HCT116 (cell line): Measurements from ENCODE around the gene CIT. TPM values are rescaled to one million over a fixed set of nuclear protein-coding genes. Genes with fewer than 3 reads are reported as not detected.

Source experiments
- ATAC-seq: fragments of 200-7000 bp; cut with Tn5 transposase; 2 replicates; pipeline ENCODE4 v1.9.1; 2020; ENCODE audit warnings: mild to moderate bottlenecking, moderate library complexity
- BruUV-seq: library from RNA; stranded (reverse); fragments of 400-500 nt; replicated peaks from 2 replicates; lab custom pipeline; 2021; lab: Mats Ljungman, UMichigan
- CTCF ChIA-PET: fragments of 300-600 bp; sonication (Branson Sonifier 250); formaldehyde crosslinking; loops from one replicate; lab custom pipeline; 2021; ENCODE audit warnings: antibody characterized with exemption; lab: Charles Lee
- POLR2A ChIA-PET: fragments of 300-600, 350-600 bp; sonication (Branson Sonifier 250); formaldehyde crosslinking; loops from one replicate; lab custom pipeline; 2021; ENCODE audit warnings: antibody characterized with exemption; lab: Charles Lee
- RAD21 ChIA-PET, 2 experiments: fragments of 300-600 bp; sonication (Branson Sonifier 250); formaldehyde crosslinking; loops; one replicate each; lab custom pipeline; 2023; ENCODE audit warnings: low total read pairs in 2 of 2; ENCODE audit not compliant: uncharacterized antibody in 2 of 2, unreplicated experiment in 2 of 2, low non-redundant PET in 1 of 2; lab: Charles Lee
- DNase-seq: peaks from one replicate; pipeline ENCODE4 v3.0.0-alpha.2; 2010; ENCODE audit warnings: low read depth, low spot score
- H2AFZ ChIP-seq: fragments of 200-600 bp; shearing (Covaris generic), sonication (generic); 2 replicates; pipeline ENCODE4 v1.6.1; 2017; ENCODE audit warnings: low read depth, mixed run types, mixed read lengths, antibody characterized with exemption, low read length; ENCODE audit not compliant: poor library complexity, severe bottlenecking
- H3K27ac ChIP-seq: 2 replicates; pipeline ENCODE4 v1.5.1; 2012; ENCODE audit warnings: low read depth, low read length
- H3K27me3 ChIP-seq: fragments of 200-600 bp; sonication (generic); 2 replicates; pipeline ENCODE4 v1.6.1; 2016; ENCODE audit warnings: mixed run types, low read length, mixed read lengths; ENCODE audit not compliant: insufficient read depth
- H3K36me3 ChIP-seq, 2 experiments: fragments of 200-500 bp in 1 of 2; fragments of 200-600 bp in 1 of 2; sonication (Bioruptor generic) in 1 of 2; sonication (generic) in 1 of 2; 2 replicates each; pipeline versions ENCODE4 v1.5.1 to v1.6.1; 2014 to 2016; ENCODE audit warnings: low read length in 2 of 2, inconsistent platforms in 1 of 2, mixed read lengths in 1 of 2, mixed run types in 1 of 2; ENCODE audit not compliant: insufficient read depth in 2 of 2, control insufficient read depth in 1 of 2
- H3K4me1 ChIP-seq, 2 experiments: fragments of 200-600 bp in 1 of 2; sonication (generic) in 1 of 2; 2 replicates each; pipeline versions ENCODE4 v1.5.1 to v1.6.1; 2012 to 2017; ENCODE audit warnings: low read length in 2 of 2, inconsistent platforms in 1 of 2, mild to moderate bottlenecking in 1 of 2, mixed read lengths in 1 of 2, mixed run types in 1 of 2, moderate library complexity in 1 of 2; ENCODE audit not compliant: insufficient read depth in 2 of 2, control insufficient read depth in 1 of 2
- H3K4me2 ChIP-seq: fragments of 200-600 bp; sonication (generic); 2 replicates; pipeline ENCODE4 v1.6.1; 2017; ENCODE audit warnings: mixed run types, low read length, mixed read lengths
- H3K4me3 ChIP-seq, 2 experiments: fragments of 200-600 bp in 1 of 2; sonication (generic) in 1 of 2; replicated peaks in 1 of 2; 2 replicates each; pipeline ENCODE4 v1.5.1; 2011 to 2016; ENCODE audit warnings: low read length in 2 of 2, control low read depth in 1 of 2, low read depth in 1 of 2, mild to moderate bottlenecking in 1 of 2, mixed read lengths in 1 of 2, mixed run types in 1 of 2
- H3K79me2 ChIP-seq: fragments of 200-600 bp; sonication (generic); 2 replicates; pipeline ENCODE4 v1.6.1; 2017; ENCODE audit warnings: mild to moderate bottlenecking, mixed run types, low read length, moderate library complexity, mixed read lengths; ENCODE audit not compliant: insufficient read depth
- H3K9ac ChIP-seq: fragments of 200-600 bp; sonication (generic); 2 replicates; pipeline ENCODE4 v1.6.1; 2016; ENCODE audit warnings: low read length, mixed read lengths
- H3K9me2 ChIP-seq: fragments of 200-600 bp; sonication (generic), shearing (Covaris generic); 2 replicates; pipeline ENCODE4 v1.6.1; 2017; ENCODE audit warnings: mixed run types, mild to moderate bottlenecking, moderate library complexity; ENCODE audit not compliant: insufficient read depth
- H3K9me3 ChIP-seq, 2 experiments: fragments of 200-500 bp in 1 of 2; fragments of 200-600 bp in 1 of 2; sonication (Bioruptor generic) in 1 of 2; sonication (generic) in 1 of 2; 2 replicates each; pipeline ENCODE4 v1.6.1; 2014 to 2017; ENCODE audit warnings: low read length in 2 of 2, mixed read lengths in 2 of 2, inconsistent platforms in 1 of 2, low read depth in 1 of 2, mild to moderate bottlenecking in 1 of 2, mixed run types in 1 of 2, moderate library complexity in 1 of 2; ENCODE audit not compliant: control insufficient read depth in 1 of 2, insufficient read depth in 1 of 2
- H4K20me1 ChIP-seq: fragments of 200-600 bp; sonication (generic), shearing (Covaris generic); 2 replicates; pipeline ENCODE4 v1.6.1; 2017; ENCODE audit warnings: mixed run types, mild to moderate bottlenecking, moderate library complexity; ENCODE audit not compliant: insufficient read depth
- CEBPB ChIP-seq: IDR thresholded peaks from 2 replicates; pipeline ENCODE4 v1.6.1; 2012; ENCODE audit warnings: low read depth
- EGR1 ChIP-seq: IDR thresholded peaks from 2 replicates; pipeline ENCODE4 v1.6.1; 2012; ENCODE audit warnings: low read depth
- ELF1 ChIP-seq: IDR thresholded peaks from 2 replicates; pipeline ENCODE4 v1.6.1; 2012; ENCODE audit warnings: low read depth, borderline replicate concordance
- EZH2phosphoT487 ChIP-seq: fragments of 200-600 bp; IDR thresholded peaks from 2 replicates; pipeline ENCODE4 v1.6.1; 2018; ENCODE audit warnings: antibody characterized with exemption, borderline replicate concordance
- FOSL1 ChIP-seq: IDR thresholded peaks from 2 replicates; pipeline ENCODE4 v1.6.1; 2012; ENCODE audit warnings: low read depth
- JUND ChIP-seq: IDR thresholded peaks from 2 replicates; pipeline ENCODE4 v1.6.1; 2012
- POLR2A ChIP-seq: IDR thresholded peaks from 2 replicates; pipeline ENCODE4 v1.7.0; 2011; ENCODE audit warnings: borderline replicate concordance; ENCODE audit not compliant: insufficient read depth, insufficient read length; ENCODE audit errors: extremely low read depth
- SIN3A ChIP-seq: IDR thresholded peaks from 2 replicates; pipeline ENCODE4 v1.6.1; 2012; ENCODE audit warnings: low read depth
- SRF ChIP-seq: IDR thresholded peaks from 2 replicates; pipeline ENCODE4 v1.6.1; 2012; ENCODE audit warnings: low read depth
- intact Hi-C: fragments of 100-400 bp; cut with micrococcal nuclease; formaldehyde crosslinking; loops from 2 replicates; pipeline ENCODE4 v1.10.0; 2022
- total RNA-seq: library from RNA; stranded (reverse); gene quantifications from one replicate; pipeline ENCODE4 v1.2.1, GENCODE V29; 2021; ENCODE audit not compliant: unreplicated experiment
- TF ChIP-seq, protein P1 (sequence below), 3 experiments: fragments of 200-600 bp in 1 of 3; sonication (generic) in 1 of 3; IDR thresholded peaks in 2 of 3; conservative IDR thresholded peaks in 1 of 3; 2 replicates each; pipeline ENCODE4 v1.5.1; 2012 to 2017; ENCODE audit warnings: low read depth in 2 of 3, low read length in 2 of 3, antibody characterized with exemption in 1 of 3, borderline replicate concordance in 1 of 3, control low read depth in 1 of 3, mild to moderate bottlenecking in 1 of 3, mixed read lengths in 1 of 3, mixed run types in 1 of 3, moderate library complexity in 1 of 3; ENCODE audit not compliant: insufficient read depth in 1 of 3
- TF ChIP-seq, protein P2 (sequence below): IDR thresholded peaks from 2 replicates; pipeline ENCODE4 v1.6.1; 2012; ENCODE audit warnings: low read depth

Gene CIT
- total RNA-seq, 1 experiment from 2014 or later: 54.2 TPM

DNA sequence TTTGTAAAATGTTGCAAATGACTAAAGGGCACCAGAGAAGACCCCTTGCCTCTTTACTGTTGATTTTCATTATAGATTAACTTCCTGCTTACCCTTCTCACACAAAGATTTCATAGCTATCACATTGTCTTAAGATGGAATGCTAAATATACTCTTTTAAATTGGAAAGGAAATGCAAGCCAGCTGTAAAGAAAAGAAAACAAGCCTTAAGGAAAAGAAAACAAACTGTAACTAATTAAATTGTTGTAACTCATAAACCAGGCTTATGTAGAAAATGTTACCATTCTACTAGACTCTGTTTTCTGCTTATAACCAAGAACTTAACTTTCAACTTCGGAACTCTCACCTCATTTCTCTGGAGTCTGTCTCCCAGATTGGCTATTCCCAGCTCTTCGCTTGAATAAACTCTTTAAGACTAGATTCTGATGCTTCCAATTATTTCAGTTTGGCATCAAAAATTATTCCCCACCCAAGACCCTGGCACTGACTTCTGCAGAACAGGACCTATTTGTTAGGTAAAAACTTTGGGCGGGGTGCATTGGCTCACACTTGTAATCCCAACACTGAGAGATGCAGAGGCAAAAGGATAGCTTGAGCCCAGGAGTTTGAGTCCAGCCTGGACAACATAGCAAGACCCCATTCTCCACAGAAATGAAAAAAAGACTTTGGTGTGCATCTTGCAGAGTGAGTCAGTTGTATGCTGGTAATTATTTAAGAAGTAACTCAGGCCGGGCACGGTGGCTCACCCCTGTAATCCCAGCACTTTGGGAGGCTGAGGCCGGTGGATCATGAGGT lies 36.6 kb upstream of the CIT start:
- Histone ChIP-seq H2AFZ (no peak overlapping the region), H3K4me3 (no peak overlapping the region), H4K20me1 (no peaks in the 10 kb centered on the region), H3K4me1 (peaks cover 4% of the 10 kb centered on the region in 2 experiments; a peak in 3 of 4 replicates), H3K9me2 (no peaks in the 10 kb centered on the region), H3K36me3 (no peaks in the 10 kb centered on the region), H3K9me3 (no peaks in the 10 kb centered on the region), H3K27me3 (no peaks in the 10 kb centered on the region), H3K4me2 (no peak overlapping the region), H3K79me2 (no peaks in the 10 kb centered on the region), H3K27ac (no peak overlapping the region), H3K9ac (no peak overlapping the region)
- no peak for DNase-seq
- ChIA-PET RAD21 (no interaction called here), CTCF (interaction anchor here (0.6 kb wide), 1 partner anchor 15 kb away, joined by 4 read pairs; no protein-coding TSS in a partner anchor), POLR2A (no interaction called here)
- TF ChIP-seq FOSL1 (no peak), CEBPB (no peak), POLR2A (no peak), ELF1 (no peak)
- TF ChIP-seq, protein P1, sequence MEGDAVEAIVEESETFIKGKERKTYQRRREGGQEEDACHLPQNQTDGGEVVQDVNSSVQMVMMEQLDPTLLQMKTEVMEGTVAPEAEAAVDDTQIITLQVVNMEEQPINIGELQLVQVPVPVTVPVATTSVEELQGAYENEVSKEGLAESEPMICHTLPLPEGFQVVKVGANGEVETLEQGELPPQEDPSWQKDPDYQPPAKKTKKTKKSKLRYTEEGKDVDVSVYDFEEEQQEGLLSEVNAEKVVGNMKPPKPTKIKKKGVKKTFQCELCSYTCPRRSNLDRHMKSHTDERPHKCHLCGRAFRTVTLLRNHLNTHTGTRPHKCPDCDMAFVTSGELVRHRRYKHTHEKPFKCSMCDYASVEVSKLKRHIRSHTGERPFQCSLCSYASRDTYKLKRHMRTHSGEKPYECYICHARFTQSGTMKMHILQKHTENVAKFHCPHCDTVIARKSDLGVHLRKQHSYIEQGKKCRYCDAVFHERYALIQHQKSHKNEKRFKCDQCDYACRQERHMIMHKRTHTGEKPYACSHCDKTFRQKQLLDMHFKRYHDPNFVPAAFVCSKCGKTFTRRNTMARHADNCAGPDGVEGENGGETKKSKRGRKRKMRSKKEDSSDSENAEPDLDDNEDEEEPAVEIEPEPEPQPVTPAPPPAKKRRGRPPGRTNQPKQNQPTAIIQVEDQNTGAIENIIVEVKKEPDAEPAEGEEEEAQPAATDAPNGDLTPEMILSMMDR (IDR thresholded peaks at IDR 0.05 in 2 of 3, conservative IDR thresholded peaks at IDR 0.05 in 1 of 3; ENCODE audit: borderline replicate concordance in 1 of 3, insufficient read depth in 1 of 3, low read depth in 2 of 3, low read length in 2 of 3): no peak
- no TSS peak for BruUV-seq
- ATAC-seq: no peak
- intact Hi-C loops: no loop called here

DNA sequence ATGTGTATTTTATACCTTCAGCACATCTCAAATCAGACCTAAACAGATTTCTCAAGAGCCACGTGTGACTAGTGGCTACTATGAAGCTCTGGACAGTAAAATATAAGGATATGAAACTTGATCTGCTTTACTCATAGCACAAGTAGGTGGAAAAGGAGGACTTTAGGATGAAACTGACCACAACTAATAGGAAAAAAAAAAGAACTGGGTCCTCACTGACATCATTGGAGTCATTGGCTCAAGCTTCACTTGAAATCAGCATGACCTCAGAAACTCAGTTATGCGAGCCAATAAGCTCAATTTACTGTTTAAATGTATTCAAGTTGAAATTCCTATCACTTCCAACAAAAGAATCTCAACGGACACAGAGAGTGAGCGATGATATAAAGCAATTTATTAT lies 34.1 kb upstream of the CIT start:
- H3K4me2 ChIP-seq: no peak overlapping the region
- intact Hi-C loops: no loop called here
- CTCF ChIA-PET: interaction anchor here (1.3 kb wide), 1 partner anchor 107 kb away, joined by 3 read pairs; no protein-coding TSS in a partner anchor
- H3K4me1 ChIP-seq: peaks cover 4% of the 10 kb centered on the region in 2 experiments; a peak in 3 of 4 replicates
- BruUV-seq: no TSS peak
- DNase-seq (no peak), ATAC-seq (no peak)
- POLR2A ChIA-PET: no interaction called here
- no peaks in the 10 kb centered on the region for H3K9me3 ChIP-seq
- RAD21 ChIA-PET: no interaction called here
- H3K36me3 ChIP-seq: no peaks in the 10 kb centered on the region
- no peaks in the 10 kb centered on the region for H3K79me2 ChIP-seq
- H4K20me1 ChIP-seq: no peaks in the 10 kb centered on the region
- H3K9ac ChIP-seq: no peak overlapping the region
- peak overlapping the region; percentile 32 for H2AFZ ChIP-seq
- H3K9me2 ChIP-seq: no peaks in the 10 kb centered on the region
- TF ChIP-seq SIN3A (no peak), JUND (no peak), EGR1 (no peak), SRF (no peak), EZH2phosphoT487 (no peak)
- TF ChIP-seq, protein P2, sequence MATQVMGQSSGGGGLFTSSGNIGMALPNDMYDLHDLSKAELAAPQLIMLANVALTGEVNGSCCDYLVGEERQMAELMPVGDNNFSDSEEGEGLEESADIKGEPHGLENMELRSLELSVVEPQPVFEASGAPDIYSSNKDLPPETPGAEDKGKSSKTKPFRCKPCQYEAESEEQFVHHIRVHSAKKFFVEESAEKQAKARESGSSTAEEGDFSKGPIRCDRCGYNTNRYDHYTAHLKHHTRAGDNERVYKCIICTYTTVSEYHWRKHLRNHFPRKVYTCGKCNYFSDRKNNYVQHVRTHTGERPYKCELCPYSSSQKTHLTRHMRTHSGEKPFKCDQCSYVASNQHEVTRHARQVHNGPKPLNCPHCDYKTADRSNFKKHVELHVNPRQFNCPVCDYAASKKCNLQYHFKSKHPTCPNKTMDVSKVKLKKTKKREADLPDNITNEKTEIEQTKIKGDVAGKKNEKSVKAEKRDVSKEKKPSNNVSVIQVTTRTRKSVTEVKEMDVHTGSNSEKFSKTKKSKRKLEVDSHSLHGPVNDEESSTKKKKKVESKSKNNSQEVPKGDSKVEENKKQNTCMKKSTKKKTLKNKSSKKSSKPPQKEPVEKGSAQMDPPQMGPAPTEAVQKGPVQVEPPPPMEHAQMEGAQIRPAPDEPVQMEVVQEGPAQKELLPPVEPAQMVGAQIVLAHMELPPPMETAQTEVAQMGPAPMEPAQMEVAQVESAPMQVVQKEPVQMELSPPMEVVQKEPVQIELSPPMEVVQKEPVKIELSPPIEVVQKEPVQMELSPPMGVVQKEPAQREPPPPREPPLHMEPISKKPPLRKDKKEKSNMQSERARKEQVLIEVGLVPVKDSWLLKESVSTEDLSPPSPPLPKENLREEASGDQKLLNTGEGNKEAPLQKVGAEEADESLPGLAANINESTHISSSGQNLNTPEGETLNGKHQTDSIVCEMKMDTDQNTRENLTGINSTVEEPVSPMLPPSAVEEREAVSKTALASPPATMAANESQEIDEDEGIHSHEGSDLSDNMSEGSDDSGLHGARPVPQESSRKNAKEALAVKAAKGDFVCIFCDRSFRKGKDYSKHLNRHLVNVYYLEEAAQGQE: no peak
- TF ChIP-seq, protein P1 (IDR thresholded peaks at IDR 0.05 in 2 of 3, conservative IDR thresholded peaks at IDR 0.05 in 1 of 3; ENCODE audit: borderline replicate concordance in 1 of 3, insufficient read depth in 1 of 3, low read depth in 2 of 3, low read length in 2 of 3): no peak
- no peak overlapping the region for H3K27ac ChIP-seq
- no peaks in the 10 kb centered on the region for H3K27me3 ChIP-seq
- no peak overlapping the region for H3K4me3 ChIP-seq
